H1 (cell line): Measurements from ENCODE around the gene GRK3.

Experiments
- CEBPB ChIP-seq: IDR thresholded peaks from 2 replicates; pipeline ENCODE4 v1.6.1; 2012; ENCODE audit warnings: low read depth, low read length
- CTCF ChIP-seq, 3 experiments: IDR thresholded peaks; 1 replicate in 2 of 3; 2 replicates in 1 of 3; pipeline versions ENCODE4 v1.5.1 to v1.6.1; 2011; ENCODE audit warnings: low read length in 3 of 3, mild to moderate bottlenecking in 3 of 3, inconsistent platforms in 2 of 3, low read depth in 1 of 3, moderate library complexity in 1 of 3; ENCODE audit not compliant: insufficient read depth in 1 of 3; ENCODE audit errors: control extremely low read depth in 1 of 3
- EP300 ChIP-seq, 2 experiments: IDR thresholded peaks; 1 replicate in 1 of 2; 2 replicates in 1 of 2; pipeline ENCODE4 v1.6.1; 2011 to 2012; ENCODE audit warnings: low read depth in 2 of 2, low read length in 2 of 2, mild to moderate bottlenecking in 2 of 2, borderline replicate concordance in 1 of 2, inconsistent platforms in 1 of 2, moderate library complexity in 1 of 2
- HDAC2 ChIP-seq, 2 experiments: fragments of 300-600 bp in 1 of 2; sonication (generic) in 1 of 2; IDR thresholded peaks; 2 replicates each; pipeline ENCODE4 v1.6.1; 2011 to 2012; ENCODE audit warnings: low read depth in 2 of 2, low read length in 2 of 2, mild to moderate bottlenecking in 2 of 2, moderate library complexity in 2 of 2, borderline replicate concordance in 1 of 2, inconsistent platforms in 1 of 2
- POLR2AphosphoS5 ChIP-seq: IDR thresholded peaks from 2 replicates; pipeline ENCODE4 v1.6.1; 2011; ENCODE audit warnings: low read depth, low read length

- TF ChIP-seq CTCF (IDR thresholded peaks at IDR 0.05; ENCODE audit: control extremely low read depth in 1 of 3, insufficient read depth in 1 of 3, low read depth in 1 of 3, low read length in 3 of 3) (no peak), EP300 (IDR thresholded peaks at IDR 0.05; ENCODE audit: borderline replicate concordance in 1 of 2, low read depth in 2 of 2, low read length in 2 of 2) (no peak), CEBPB (no peak), POLR2AphosphoS5 (0 out of 2 replicates have a peak, but pooled peaks have one; percentile 30), HDAC2 (IDR thresholded peaks at IDR 0.05; ENCODE audit: borderline replicate concordance in 1 of 2, low read depth in 2 of 2, low read length in 2 of 2) (peak in 1 of 2 experiments; percentile 10; a peak in 1 of 4 replicates)
These were observed at the start of gene GRK3 for GRCh38 chr22:25564320-25564978.
